Suppressor macrophage treated with lipopolysaccharide for 1 hour (primary cell): ENCODE data around the gene TRIM65.

ENCODE experiments used
- DNase-seq, 3 donors: peaks; one replicate each; pipeline ENCODE4 v3.0.0-alpha.2; 2020 to 2022

The TRIM65 gene

GRCh38 chr17:75896415-75897159 is at the start of gene TRIM65:
TRIM65 (minus strand) TSS chr17:75896951; CDS start chr17:75896937, 14 bp downstream.
- peak; percentile 91 to 96 (median 95) for DNase-seq

GRCh38 chr17:75945211-75945610 is 48.5 kb upstream of the TRIM65 start:
- no peak for DNase-seq

- DNase-seq, result peak in 1 of 3 donors; percentile 8
Measured at GRCh38 chr17:75943491-75943890, 46.7 kb upstream of the TRIM65 start.

- DNase-seq, result no peak
Measured at GRCh38 chr17:75942473-75942872, 45.7 kb upstream of the TRIM65 start.

GRCh38 chr17:75941442-75941819 is 44.7 kb upstream of the TRIM65 start:
- DNase-seq, result no peak

- DNase-seq, result peak; percentile 97 to 98 (median 98)
Measured at GRCh38 chr17:75940727-75941441, 44.1 kb upstream of the TRIM65 start, which contains the start of gene FBF1. FBF1 (minus strand) TSS chr17:75941042; CDS start chr17:75938149, 2,893 bp downstream.

- DNase-seq, result no peak
Measured at GRCh38 chr17:75937652-75938051, 40.9 kb upstream of the TRIM65 start.

- DNase-seq, result no peak
Measured at GRCh38 chr17:75933808-75934207, 37.1 kb upstream of the TRIM65 start.

DNA sequence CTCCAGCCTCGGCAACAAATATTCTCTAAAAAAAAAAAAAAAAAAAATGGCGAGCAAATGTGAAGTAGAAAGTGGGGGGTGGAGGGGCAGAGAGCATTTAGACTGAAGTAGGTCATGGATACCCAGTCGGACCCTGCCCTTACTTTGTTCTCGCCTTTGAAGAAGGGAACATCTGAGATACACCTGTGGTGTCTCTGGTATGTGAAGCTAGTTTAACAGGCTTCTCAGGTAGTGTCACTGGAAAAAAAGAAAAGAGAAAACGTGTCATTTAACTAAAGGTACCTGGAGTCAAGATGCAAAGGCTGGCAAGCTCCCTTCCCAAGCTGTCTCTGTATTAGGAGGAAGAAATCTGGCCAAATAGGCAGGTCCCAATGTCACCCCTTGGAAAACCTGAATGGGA is 36.1 kb upstream of the TRIM65 start:
- DNase-seq, result no peak

- no peak for DNase-seq
Measured at GRCh38 chr17:75931062-75931461, 34.3 kb upstream of the TRIM65 start.

GRCh38 chr17:75927286-75927922 is 30.7 kb upstream of the TRIM65 start:
- DNase-seq, result peak; percentile 26 to 59 (median 44)

DNA sequence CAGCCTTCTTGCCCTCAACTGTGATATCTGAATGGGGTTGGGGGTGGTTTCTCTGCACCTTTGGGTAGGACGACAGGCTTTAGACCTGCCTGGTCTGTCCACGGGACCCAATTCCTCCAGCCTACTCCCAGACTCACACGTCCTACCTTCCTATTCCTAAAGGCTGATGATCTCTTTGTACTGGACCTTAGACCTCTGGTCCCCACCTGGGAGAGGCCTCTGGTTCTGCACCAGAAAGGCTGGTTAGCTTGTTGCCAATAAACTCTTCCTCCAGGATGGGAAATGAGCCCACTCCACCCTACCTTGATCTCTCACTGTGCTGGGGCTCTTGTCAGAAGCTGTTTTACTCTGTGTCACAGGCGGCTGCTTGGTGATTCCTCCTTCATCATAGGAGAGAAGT is 29.7 kb upstream of the TRIM65 start:
- no peak for DNase-seq

- no peak for DNase-seq
Measured at GRCh38 chr17:75925912-75926311, 29.2 kb upstream of the TRIM65 start.

DNA sequence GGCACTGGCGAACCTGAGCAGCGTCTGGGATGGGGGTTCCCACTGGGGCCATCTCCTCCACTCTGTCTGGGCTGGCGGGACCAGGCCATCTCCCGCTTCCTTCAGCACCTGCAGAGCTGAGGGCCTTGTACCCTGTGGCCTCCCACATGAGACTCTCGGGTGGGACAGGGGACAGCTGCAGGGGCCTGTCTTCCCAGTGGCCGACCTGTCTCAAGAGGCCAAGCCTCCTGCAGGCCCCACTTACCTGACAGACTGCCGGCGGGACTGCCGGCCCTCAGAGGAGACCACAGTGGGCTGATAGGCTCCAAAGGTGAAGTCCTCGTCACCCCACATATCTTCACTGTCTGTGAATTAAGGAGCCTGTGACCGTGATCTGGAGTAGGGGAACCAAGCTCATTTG is 28.4 kb upstream of the TRIM65 start:
- no peak for DNase-seq

DNA sequence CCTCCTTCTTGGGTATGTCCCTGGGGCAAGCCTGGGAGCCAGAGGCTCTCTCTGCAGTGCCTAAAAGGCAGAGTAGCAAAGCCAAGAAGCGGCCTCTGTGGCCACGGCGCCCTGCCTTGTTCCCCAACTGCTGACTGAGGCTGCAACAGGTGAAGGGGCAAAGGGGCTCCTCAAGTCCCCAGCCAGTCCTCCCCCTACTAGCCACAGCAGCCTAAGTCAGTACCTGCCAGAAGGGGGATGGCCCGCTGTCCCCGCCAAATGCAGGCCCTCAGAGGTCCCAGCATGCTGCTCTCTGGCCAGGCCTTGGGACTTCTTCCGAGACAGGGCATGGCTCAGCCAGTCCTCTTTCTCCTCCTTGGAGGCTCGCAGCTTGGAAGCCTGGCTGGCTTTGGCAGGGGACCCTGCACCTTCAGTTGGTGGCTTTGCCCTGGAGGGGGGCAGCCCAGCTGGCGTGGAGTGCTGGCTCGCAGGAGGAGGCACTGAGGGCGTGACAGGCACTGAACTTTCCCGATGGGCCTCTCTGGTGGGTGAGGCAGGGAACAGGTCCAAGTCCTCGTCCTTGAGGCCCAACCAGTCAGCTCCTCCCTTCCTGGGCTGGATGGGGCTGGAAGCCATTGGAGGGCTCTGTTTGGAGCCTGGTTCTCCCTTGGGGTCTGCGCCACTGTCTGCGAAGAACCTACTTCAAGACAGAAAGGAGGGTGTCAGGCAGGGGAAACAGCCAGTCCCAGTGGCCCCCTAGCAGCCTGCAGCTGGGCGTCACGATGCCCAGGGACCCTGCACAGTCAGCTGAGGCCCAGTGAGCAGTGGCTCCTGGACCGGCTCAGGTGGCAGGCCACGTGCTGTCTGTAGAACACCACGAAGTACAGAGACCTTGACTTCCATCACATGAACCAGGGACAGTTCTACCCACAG is 26.5 kb upstream of the TRIM65 start:
- DNase-seq, result no peak

- no peak for DNase-seq
Measured at GRCh38 chr17:75922173-75922961, 25.6 kb upstream of the TRIM65 start.

GRCh38 chr17:75921596-75921995 is 24.8 kb upstream of the TRIM65 start:
- no peak for DNase-seq

DNA sequence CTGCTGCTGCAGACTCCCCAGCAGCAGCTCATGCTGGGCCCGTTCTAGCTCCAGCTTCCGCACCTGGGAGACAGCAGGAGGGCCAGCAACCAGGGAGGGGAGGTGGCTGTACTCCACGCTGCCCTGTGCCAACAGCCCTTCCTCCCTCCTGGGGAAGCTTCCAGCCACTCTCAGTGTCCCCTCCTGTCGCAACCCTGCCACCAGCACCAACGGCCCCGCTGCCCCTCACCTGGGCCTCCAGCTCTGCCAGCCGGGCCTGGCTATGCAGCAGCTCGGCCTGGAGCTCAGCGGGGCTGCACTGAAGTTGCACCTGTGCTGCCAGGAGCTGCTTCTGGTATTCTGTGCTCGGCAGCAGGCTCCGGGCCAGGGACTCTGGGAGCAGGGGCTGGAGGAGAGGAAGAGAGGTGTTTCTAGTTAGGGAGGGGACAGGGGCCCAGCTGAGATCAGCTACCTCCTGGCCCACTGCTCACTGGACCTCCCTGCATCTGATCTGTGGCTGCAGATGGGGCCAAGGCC is 23.4 kb upstream of the TRIM65 start:
- no peak for DNase-seq

DNA sequence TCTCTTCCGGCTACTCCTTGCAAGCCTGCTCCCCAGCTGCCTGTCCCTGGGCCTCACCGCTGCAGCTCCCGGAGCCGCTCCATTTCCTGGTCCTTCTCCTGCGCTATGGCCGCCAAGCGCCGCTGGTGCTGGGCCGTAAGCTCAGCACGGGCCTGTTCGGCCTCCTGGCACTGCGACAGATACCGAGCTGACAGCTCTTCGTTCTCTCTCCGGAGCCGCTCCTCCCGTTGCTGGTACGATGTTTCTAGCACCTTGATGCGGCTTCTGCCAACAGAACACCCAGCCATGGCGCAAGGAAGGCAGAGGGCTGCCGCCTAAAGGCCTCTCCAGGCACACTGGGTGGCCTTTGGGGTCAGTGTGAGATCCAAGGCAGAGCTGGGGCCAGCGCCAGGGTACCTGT is 22.9 kb upstream of the TRIM65 start:
- no peak for DNase-seq

- no peak for DNase-seq
Measured at GRCh38 chr17:75917917-75918445, 21.2 kb upstream of the TRIM65 start.
